AG10803 (cell line): ENCODE results near the gene NT5DC4.

Experiments
- DNase-seq: peaks from one replicate; pipeline ENCODE4 v3.0.0; 2010; ENCODE audit warnings: low read depth
- H3K4me3 ChIP-seq: 2 replicates; pipeline ENCODE4 v1.5.1; 2011; ENCODE audit warnings: mild to moderate bottlenecking, low read length, control low read depth
- TF ChIP-seq, protein P1 (sequence below): conservative IDR thresholded peaks from 2 replicates; pipeline ENCODE4 v1.5.1; 2011; ENCODE audit warnings: mild to moderate bottlenecking, low read length, control low read depth, inconsistent platforms

Gene NT5DC4

DNA sequence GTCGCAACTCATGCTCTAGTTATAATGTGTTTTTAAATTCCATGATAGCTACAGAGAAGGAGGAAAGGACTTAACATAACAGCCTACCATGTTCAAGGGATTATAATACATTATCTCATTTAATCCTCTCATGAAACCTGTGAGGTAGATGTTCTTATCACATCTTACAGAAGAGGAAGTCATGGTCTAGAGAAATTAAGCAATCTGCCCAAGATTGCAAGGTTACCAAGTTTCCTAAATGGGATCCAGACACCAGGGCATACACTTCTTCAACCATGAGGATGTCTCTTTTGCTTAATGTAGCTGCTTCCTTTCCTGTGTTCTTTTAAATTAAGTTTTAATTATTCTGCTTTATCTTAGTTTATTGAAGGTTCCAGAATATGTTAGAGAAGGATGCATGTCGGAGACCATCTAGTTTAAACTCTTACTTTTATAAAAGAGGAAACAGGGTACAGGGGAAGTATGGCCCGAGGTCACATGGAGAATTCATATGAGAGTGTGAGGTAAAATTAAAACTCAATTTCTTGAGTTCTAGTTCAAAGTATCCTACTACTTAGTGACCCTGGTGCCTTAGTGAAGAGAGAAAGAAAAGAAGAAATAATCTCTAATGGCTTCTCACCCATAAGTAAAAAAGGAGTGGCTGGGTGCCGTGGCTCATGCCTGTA, 67.0 kb downstream of the NT5DC4 start:
- H3K4me3 ChIP-seq, result no peak overlapping the region
- TF ChIP-seq, protein P1, sequence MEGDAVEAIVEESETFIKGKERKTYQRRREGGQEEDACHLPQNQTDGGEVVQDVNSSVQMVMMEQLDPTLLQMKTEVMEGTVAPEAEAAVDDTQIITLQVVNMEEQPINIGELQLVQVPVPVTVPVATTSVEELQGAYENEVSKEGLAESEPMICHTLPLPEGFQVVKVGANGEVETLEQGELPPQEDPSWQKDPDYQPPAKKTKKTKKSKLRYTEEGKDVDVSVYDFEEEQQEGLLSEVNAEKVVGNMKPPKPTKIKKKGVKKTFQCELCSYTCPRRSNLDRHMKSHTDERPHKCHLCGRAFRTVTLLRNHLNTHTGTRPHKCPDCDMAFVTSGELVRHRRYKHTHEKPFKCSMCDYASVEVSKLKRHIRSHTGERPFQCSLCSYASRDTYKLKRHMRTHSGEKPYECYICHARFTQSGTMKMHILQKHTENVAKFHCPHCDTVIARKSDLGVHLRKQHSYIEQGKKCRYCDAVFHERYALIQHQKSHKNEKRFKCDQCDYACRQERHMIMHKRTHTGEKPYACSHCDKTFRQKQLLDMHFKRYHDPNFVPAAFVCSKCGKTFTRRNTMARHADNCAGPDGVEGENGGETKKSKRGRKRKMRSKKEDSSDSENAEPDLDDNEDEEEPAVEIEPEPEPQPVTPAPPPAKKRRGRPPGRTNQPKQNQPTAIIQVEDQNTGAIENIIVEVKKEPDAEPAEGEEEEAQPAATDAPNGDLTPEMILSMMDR, result no peak
- DNase-seq, result no peak

DNA sequence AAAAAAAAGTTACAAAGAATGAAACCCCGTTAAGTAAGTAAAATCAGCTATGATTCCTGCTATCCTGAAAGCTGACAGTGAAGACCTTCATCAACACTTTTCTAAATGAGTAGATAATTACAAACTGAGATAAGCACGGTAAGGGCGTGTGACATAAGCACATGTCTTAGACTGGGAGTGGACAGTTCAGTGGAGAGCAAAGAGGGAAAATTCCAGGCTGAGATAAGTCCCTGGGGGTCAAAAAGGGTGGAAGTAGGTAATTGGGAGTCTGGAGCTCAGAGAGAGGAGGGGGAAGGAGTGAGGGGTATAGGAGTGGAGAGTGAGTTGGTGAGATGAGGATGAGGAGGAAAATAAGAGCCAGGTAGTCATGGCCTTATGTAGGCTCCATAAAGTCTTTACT, 67.8 kb downstream of the NT5DC4 start:
- no peak for DNase-seq
- H3K4me3 ChIP-seq, result no peak overlapping the region
- TF ChIP-seq, protein P1, result no peak
